GM23338 (cell line): ENCODE data around the gene NEU3. TPM values are rescaled to one million over a fixed set of nuclear protein-coding genes. Genes with fewer than 3 reads are reported as not detected.

Source experiments
- ATAC-seq: fragments of 200-7000 bp; cut with Tn5 transposase; 3 replicates; pipeline ENCODE4 v1.9.1; 2020
- DNase-seq: peaks from one replicate; pipeline ENCODE4 v3.0.0-alpha.2; 2015; ENCODE audit warnings: low spot score
- H2AFZ ChIP-seq: fragments of 200-600 bp; sonication (generic); 2 replicates; pipeline ENCODE4 v1.8.0; 2016; ENCODE audit warnings: antibody characterized with exemption, mild to moderate bottlenecking, moderate library complexity
- H3F3A ChIP-seq: fragments of 200-600 bp; sonication (generic); replicated peaks from 2 replicates; pipeline ENCODE4 v1.8.0; 2017; ENCODE audit warnings: antibody characterized with exemption, mixed run types, low read depth
- H3K27ac ChIP-seq: fragments of 200-600 bp; sonication (generic); 2 replicates; pipeline ENCODE4 v1.6.1; 2016; ENCODE audit warnings: low read depth
- H3K27me3 ChIP-seq: fragments of 200-600 bp; sonication (generic); 2 replicates; pipeline ENCODE4 v1.8.0; 2016; ENCODE audit warnings: mild to moderate bottlenecking, mixed run types, moderate library complexity; ENCODE audit not compliant: insufficient read depth
- H3K36me3 ChIP-seq: fragments of 200-600 bp; sonication (generic); 2 replicates; pipeline ENCODE4 v1.8.0; 2016; ENCODE audit warnings: mild to moderate bottlenecking; ENCODE audit not compliant: insufficient read depth
- H3K4me1 ChIP-seq: fragments of 200-600 bp; sonication (generic); 2 replicates; pipeline ENCODE4 v1.8.0; 2016; ENCODE audit warnings: mild to moderate bottlenecking, moderate library complexity; ENCODE audit not compliant: insufficient read depth
- H3K4me2 ChIP-seq: fragments of 200-600 bp; sonication (generic); 2 replicates; pipeline ENCODE4 v1.7.1; 2017; ENCODE audit warnings: mixed run types
- H3K4me3 ChIP-seq: fragments of 200-600 bp; sonication (generic); 2 replicates; pipeline ENCODE4 v1.6.1; 2016; ENCODE audit warnings: mixed run types
- H3K79me2 ChIP-seq: fragments of 200-600 bp; sonication (generic); replicated peaks from 2 replicates; pipeline ENCODE4 v1.8.0; 2017; ENCODE audit warnings: mild to moderate bottlenecking; ENCODE audit not compliant: insufficient read depth
- H3K9me2 ChIP-seq: fragments of 200-600 bp; sonication (generic); 2 replicates; pipeline ENCODE4 v1.8.0; 2017; ENCODE audit not compliant: insufficient read depth
- H4K20me1 ChIP-seq: fragments of 200-600 bp; sonication (generic); replicated peaks from 2 replicates; pipeline ENCODE4 v1.8.0; 2017; ENCODE audit warnings: mild to moderate bottlenecking; ENCODE audit not compliant: insufficient read depth
- H3K27ac Mint-ChIP-seq: 2 replicates; pipeline ENCODE4 v1.8.0; 2020; ENCODE audit warnings: inconsistent platforms, mild to moderate bottlenecking, moderate library complexity, mixed read lengths
- H3K27me3 Mint-ChIP-seq: 3 replicates; pipeline ENCODE4 v1.8.0; 2022; ENCODE audit warnings: low read depth, mild to moderate bottlenecking, moderate library complexity, mixed read lengths, inconsistent platforms; ENCODE audit not compliant: insufficient read depth, poor library complexity
- H3K36me3 Mint-ChIP-seq: 3 replicates; pipeline ENCODE4 v1.8.0; 2021; ENCODE audit warnings: low read depth, mild to moderate bottlenecking, inconsistent platforms, moderate library complexity, mixed read lengths
- H3K4me1 Mint-ChIP-seq: 3 replicates; pipeline ENCODE4 v1.8.0; 2020; ENCODE audit warnings: mild to moderate bottlenecking, inconsistent platforms, mixed read lengths
- H3K4me3 Mint-ChIP-seq: 3 replicates; pipeline ENCODE4 v1.8.0; 2021; ENCODE audit warnings: moderate library complexity, mild to moderate bottlenecking, inconsistent platforms, mixed read lengths
- H3K9me3 Mint-ChIP-seq: 3 replicates; pipeline ENCODE4 v1.8.0; 2020; ENCODE audit warnings: moderate library complexity, mild to moderate bottlenecking, inconsistent platforms, mixed read lengths
- CREB1 ChIP-seq: fragments of 250-450 bp; sonication (Bioruptor Pico); IDR thresholded peaks from 2 replicates; pipeline ENCODE4 v1.5.0; 2020; ENCODE audit warnings: low read depth, mild to moderate bottlenecking, moderate library complexity
- CTCF ChIP-seq, 2 experiments: fragments of 200-600 bp in 1 of 2; sonication (generic) in 1 of 2; conservative IDR thresholded peaks; 2 replicates each; pipeline versions ENCODE4 v1.5.1 to v1.6.1; 2016 to 2017; ENCODE audit warnings: antibody characterized with exemption in 2 of 2, low read depth in 2 of 2, mild to moderate bottlenecking in 2 of 2, moderate library complexity in 1 of 2
- ETS1 ChIP-seq: IDR thresholded peaks from 2 replicates; pipeline ENCODE4 v1.6.1; 2016; ENCODE audit warnings: antibody characterized with exemption
- EZH2 ChIP-seq: fragments of 200-600 bp; sonication (generic); IDR thresholded peaks from one replicate; pipeline ENCODE4 v1.8.0; 2017; ENCODE audit warnings: antibody characterized with exemption, mild to moderate bottlenecking, low read depth; ENCODE audit not compliant: unreplicated experiment
- EZH2phosphoT487 ChIP-seq: fragments of 200-600 bp; sonication (generic); IDR thresholded peaks from one replicate; pipeline ENCODE4 v1.8.1; 2018; ENCODE audit warnings: antibody characterized with exemption; ENCODE audit not compliant: unreplicated experiment
- JUNB ChIP-seq: IDR thresholded peaks from one replicate; pipeline ENCODE4 v1.6.1; 2016; ENCODE audit warnings: antibody characterized with exemption; ENCODE audit not compliant: unreplicated experiment
- NANOG ChIP-seq: IDR thresholded peaks from 2 replicates; pipeline ENCODE4 v1.6.1; 2016; ENCODE audit warnings: antibody characterized with exemption, borderline replicate concordance
- POLR2AphosphoS5 ChIP-seq: IDR thresholded peaks from 2 replicates; pipeline ENCODE4 v1.6.1; 2016; ENCODE audit warnings: antibody characterized with exemption, low read depth
- REST ChIP-seq: IDR thresholded peaks from one replicate; pipeline ENCODE4 v1.6.1; 2018; ENCODE audit warnings: antibody characterized with exemption; ENCODE audit not compliant: unreplicated experiment
- STAT1 ChIP-seq: IDR thresholded peaks from one replicate; pipeline ENCODE4 v1.6.1; 2016; ENCODE audit warnings: antibody characterized with exemption; ENCODE audit not compliant: unreplicated experiment
- ZNF114 ChIP-seq: fragments of 250-450 bp; sonication (Bioruptor Pico); IDR thresholded peaks from 2 replicates; pipeline ENCODE4 v1.5.0; 2020; ENCODE audit warnings: mild to moderate bottlenecking, moderate library complexity
- ZNF331 ChIP-seq: fragments of 250-450 bp; sonication (Bioruptor Pico); IDR thresholded peaks from 2 replicates; pipeline ENCODE4 v1.5.0; 2020; ENCODE audit warnings: low read depth, mild to moderate bottlenecking, moderate library complexity
- ZNF462 ChIP-seq: fragments of 250-450 bp; sonication (Bioruptor Pico); IDR thresholded peaks from 2 replicates; pipeline ENCODE4 v1.5.0; 2020; ENCODE audit warnings: mild to moderate bottlenecking, moderate library complexity
- polyA plus RNA-seq: library from polyadenylated mRNA; unstranded; fragments of >200 nt; fragmentation: Nextera tagmentation; extraction: Ambion mirVana; gene quantifications from 2 replicates; pipeline ENCODE4 v1.2.1, GENCODE V29; 2016
- total RNA-seq: library from RNA; depleted of rRNA; stranded (reverse); fragments of >200 nt; shearing (Covaris generic); gene quantifications from 2 replicates; pipeline ENCODE4 v1.2.3, GENCODE V29; 2014

The NEU3 gene
- total and polyA plus RNA-seq, 2 experiments from 2014 or later, result 2.8 to 25.9 TPM

GRCh38 chr11:75063741-75064314, 75.1 kb downstream of the NEU3 start:
- no peaks in the 10 kb centered on the region for H3F3A ChIP-seq
- H2AFZ ChIP-seq, result no peak overlapping the region
- H3K4me2 ChIP-seq, result no peak overlapping the region
- no peaks in the 10 kb centered on the region for H3K36me3 Mint-ChIP-seq
- H3K36me3 ChIP-seq, result no peaks in the 10 kb centered on the region
- no peaks in the 10 kb centered on the region for H3K27me3 Mint-ChIP-seq
- no peak overlapping the region for H3K27ac ChIP-seq
- no peaks in the 10 kb centered on the region for H4K20me1 ChIP-seq
- no peaks in the 10 kb centered on the region; the same call in 2 of the 3 replicates for H3K9me3 Mint-ChIP-seq
- ATAC-seq (no peak), DNase-seq (no peak)
- no peaks in the 10 kb centered on the region for H3K4me1 ChIP-seq
- H3K9me2 ChIP-seq, result no peaks in the 10 kb centered on the region
- no peak for TF ChIP-seq EZH2phosphoT487
- no peak for TF ChIP-seq POLR2AphosphoS5
- TF ChIP-seq EZH2, result no peak
- TF ChIP-seq ETS1, result no peak
- no peak for TF ChIP-seq CREB1
- TF ChIP-seq NANOG, result no peak
- no peak for TF ChIP-seq ZNF114
- no peak for TF ChIP-seq CTCF (conservative IDR thresholded peaks at IDR 0.05; ENCODE audit: low read depth in 2 of 2)
- TF ChIP-seq JUNB, result no peak
- no peak for TF ChIP-seq REST
- TF ChIP-seq STAT1, result no peak
- TF ChIP-seq ZNF331 (CRISPR knock-in tag), result no peak
- no peak for TF ChIP-seq ZNF462 (CRISPR knock-in tag)
- no peaks in the 10 kb centered on the region for H3K79me2 ChIP-seq
- no peak overlapping the region for H3K4me3 Mint-ChIP-seq
- H3K27ac Mint-ChIP-seq, result no peak overlapping the region
- no peaks in the 10 kb centered on the region for H3K27me3 ChIP-seq
- no peaks in the 10 kb centered on the region for H3K4me1 Mint-ChIP-seq
- H3K4me3 ChIP-seq, result no peak overlapping the region
